ENCODE measurements around the gene NRG2. TPM values are rescaled to one million over a fixed set of nuclear protein-coding genes. Genes with fewer than 3 reads are reported as not detected.

Gene NRG2
- total RNA-seq, 1 experiment from 2014 or later = 0.91 TPM

DNA sequence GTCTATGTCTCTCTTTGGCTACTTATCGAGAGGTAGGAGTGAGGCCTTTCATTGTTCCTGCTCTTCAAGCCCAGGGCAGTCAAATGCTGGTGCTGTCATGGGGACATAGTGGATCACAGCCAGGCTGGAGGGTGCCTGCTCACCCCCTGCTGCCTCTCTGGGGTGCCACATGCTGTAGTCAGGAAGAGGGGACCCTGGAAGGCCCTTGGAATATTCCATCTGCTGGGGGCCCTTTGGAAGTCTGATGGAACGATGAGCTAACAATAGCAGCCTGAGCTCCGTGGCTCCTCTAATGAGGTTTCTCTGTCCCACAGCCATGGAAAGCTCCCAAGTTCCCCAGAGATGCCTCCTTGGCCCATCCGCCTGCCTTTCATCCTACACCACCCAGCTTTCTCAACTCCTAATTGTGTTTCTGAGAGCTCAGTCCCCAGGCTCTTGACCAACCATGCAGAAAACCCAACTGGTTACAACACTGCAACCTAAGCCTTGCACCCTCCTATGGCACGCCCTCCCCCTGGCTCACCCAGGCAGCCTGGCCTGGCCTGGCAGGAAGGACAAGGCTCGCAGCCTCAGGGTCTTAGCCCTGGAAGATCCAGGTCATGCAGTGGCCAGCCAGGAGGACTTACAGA is 91.7 kb downstream of the NRG2 start (continued):
- TF ChIP-seq, protein P1, sequence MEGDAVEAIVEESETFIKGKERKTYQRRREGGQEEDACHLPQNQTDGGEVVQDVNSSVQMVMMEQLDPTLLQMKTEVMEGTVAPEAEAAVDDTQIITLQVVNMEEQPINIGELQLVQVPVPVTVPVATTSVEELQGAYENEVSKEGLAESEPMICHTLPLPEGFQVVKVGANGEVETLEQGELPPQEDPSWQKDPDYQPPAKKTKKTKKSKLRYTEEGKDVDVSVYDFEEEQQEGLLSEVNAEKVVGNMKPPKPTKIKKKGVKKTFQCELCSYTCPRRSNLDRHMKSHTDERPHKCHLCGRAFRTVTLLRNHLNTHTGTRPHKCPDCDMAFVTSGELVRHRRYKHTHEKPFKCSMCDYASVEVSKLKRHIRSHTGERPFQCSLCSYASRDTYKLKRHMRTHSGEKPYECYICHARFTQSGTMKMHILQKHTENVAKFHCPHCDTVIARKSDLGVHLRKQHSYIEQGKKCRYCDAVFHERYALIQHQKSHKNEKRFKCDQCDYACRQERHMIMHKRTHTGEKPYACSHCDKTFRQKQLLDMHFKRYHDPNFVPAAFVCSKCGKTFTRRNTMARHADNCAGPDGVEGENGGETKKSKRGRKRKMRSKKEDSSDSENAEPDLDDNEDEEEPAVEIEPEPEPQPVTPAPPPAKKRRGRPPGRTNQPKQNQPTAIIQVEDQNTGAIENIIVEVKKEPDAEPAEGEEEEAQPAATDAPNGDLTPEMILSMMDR (IDR thresholded peaks at IDR 0.05 in 2 of 3, conservative IDR thresholded peaks at IDR 0.05 in 1 of 3; ENCODE audit: borderline replicate concordance in 1 of 3, insufficient read depth in 1 of 3, low read depth in 2 of 3, low read length in 2 of 3) = no peak

DNA sequence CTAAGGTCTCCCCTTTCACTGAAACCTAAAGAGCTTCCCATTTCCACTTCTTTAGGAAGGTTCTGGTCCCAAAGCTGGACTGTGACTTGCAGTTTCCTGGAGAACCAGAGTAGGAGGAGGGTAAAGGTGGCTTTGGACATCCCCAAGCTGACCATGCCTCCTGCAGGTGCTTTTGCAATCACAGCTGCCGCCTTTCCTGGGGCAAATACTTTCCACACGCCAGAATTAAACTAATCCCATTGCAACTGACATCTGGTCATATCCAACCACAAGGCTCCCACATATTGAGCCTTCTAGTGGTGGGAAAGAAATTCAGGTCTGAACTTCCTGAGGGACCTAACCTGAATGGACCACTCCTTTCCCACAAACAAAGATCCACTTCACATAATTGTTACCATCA is 92.7 kb downstream of the NRG2 start:
- BruUV-seq (replicated peaks) = no TSS peak
- H3K27me3 ChIP-seq (ENCODE audit: insufficient read depth, low read length) = peaks cover 28% of the 10 kb centered on the region
- no peak overlapping the region for H3K4me3 ChIP-seq (replicated peaks in 1 of 2; ENCODE audit: low read depth in 1 of 2, low read length in 2 of 2)
- H3K79me2 ChIP-seq (ENCODE audit: insufficient read depth, low read length) = no peaks in the 10 kb centered on the region
- H3K4me2 ChIP-seq (ENCODE audit: low read length) = no peak overlapping the region
- TF ChIP-seq POLR2A (IDR thresholded peaks at IDR 0.05; ENCODE audit: borderline replicate concordance, extremely low read depth, insufficient read depth, insufficient read length) (no peak), YY1 (IDR thresholded peaks at IDR 0.05; ENCODE audit: extremely low read depth, insufficient replicate concordance, low read depth, low read length) (no peak), JUND (IDR thresholded peaks at IDR 0.05) (no peak)
- H3K9ac ChIP-seq (ENCODE audit: low read length) = no peak overlapping the region
- no peaks in the 10 kb centered on the region for H4K20me1 ChIP-seq (ENCODE audit: insufficient read depth)
- ATAC-seq (no peak), DNase-seq (ENCODE audit: low read depth, low spot score) (no peak)
- peaks cover 0 to 5% of the 10 kb centered on the region in 2 experiments; a peak in 3 of 4 replicates for H3K4me1 ChIP-seq (ENCODE audit: control insufficient read depth in 1 of 2, insufficient read depth in 2 of 2, low read length in 2 of 2)
- ChIA-PET RAD21 (ENCODE audit: low non-redundant PET in 1 of 2, low total read pairs in 2 of 2, uncharacterized antibody in 2 of 2, unreplicated experiment in 2 of 2) (no interaction called here), POLR2A (no interaction called here), CTCF (interaction anchor here (1.0 kb wide), 1 partner anchor 19 kb away, joined by 5 read pairs; no protein-coding TSS in a partner anchor)
- H3K9me3 ChIP-seq (ENCODE audit: control insufficient read depth in 1 of 2, insufficient read depth in 1 of 2, low read depth in 1 of 2, low read length in 2 of 2) = no peaks in the 10 kb centered on the region
- no peaks in the 10 kb centered on the region for H3K36me3 ChIP-seq (ENCODE audit: control insufficient read depth in 1 of 2, insufficient read depth in 2 of 2, low read length in 2 of 2)
- no peak overlapping the region for H3K27ac ChIP-seq (ENCODE audit: low read depth, low read length)
- intact Hi-C loops (cut with micrococcal nuclease) = no loop called here
- no peak overlapping the region for H2AFZ ChIP-seq (ENCODE audit: low read depth, low read length, poor library complexity, severe bottlenecking)
- H3K9me2 ChIP-seq (ENCODE audit: insufficient read depth) = no peaks in the 10 kb centered on the region

DNA sequence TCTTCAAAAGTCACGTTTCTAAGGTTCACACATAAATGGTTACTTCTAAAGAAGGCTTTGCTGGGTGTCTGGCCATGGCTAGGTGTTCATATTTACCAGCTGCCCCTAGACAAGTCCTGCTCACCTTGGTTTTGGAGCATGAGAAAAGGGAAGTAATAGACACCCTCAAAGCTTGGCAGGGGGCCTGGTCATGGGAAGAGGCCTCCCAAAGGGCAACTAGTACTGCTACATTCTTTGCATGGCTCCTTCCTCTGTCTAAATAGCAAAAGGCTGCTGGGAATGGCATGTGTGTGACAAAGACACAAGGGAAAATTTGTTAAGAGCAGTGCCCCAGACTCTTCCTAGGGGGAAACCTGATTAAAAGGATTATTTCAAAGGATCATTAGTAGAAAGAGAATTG is 93.4 kb downstream of the NRG2 start:
- no peak overlapping the region for H3K9ac ChIP-seq (ENCODE audit: low read length)
- H3K4me1 ChIP-seq (ENCODE audit: control insufficient read depth in 1 of 2, insufficient read depth in 2 of 2, low read length in 2 of 2) = no peaks in the 10 kb centered on the region
- H3K36me3 ChIP-seq (ENCODE audit: control insufficient read depth in 1 of 2, insufficient read depth in 2 of 2, low read length in 2 of 2) = no peaks in the 10 kb centered on the region
- no peak overlapping the region for H2AFZ ChIP-seq (ENCODE audit: low read depth, low read length, poor library complexity, severe bottlenecking)
- no peak overlapping the region for H3K4me2 ChIP-seq (ENCODE audit: low read length)
- H3K4me3 ChIP-seq (replicated peaks in 1 of 2; ENCODE audit: low read depth in 1 of 2, low read length in 2 of 2) = no peak overlapping the region
- H3K79me2 ChIP-seq (ENCODE audit: insufficient read depth, low read length) = no peaks in the 10 kb centered on the region
- no peaks in the 10 kb centered on the region for H4K20me1 ChIP-seq (ENCODE audit: insufficient read depth)
- BruUV-seq (replicated peaks) = no TSS peak
- CTCF ChIA-PET = interaction anchor here (1.0 kb wide), 1 partner anchor 19 kb away, joined by 5 read pairs; no protein-coding TSS in a partner anchor
- POLR2A ChIA-PET = no interaction called here
- no peaks in the 10 kb centered on the region for H3K9me3 ChIP-seq (ENCODE audit: control insufficient read depth in 1 of 2, insufficient read depth in 1 of 2, low read depth in 1 of 2, low read length in 2 of 2)
- peaks cover 34% of the 10 kb centered on the region for H3K27me3 ChIP-seq (ENCODE audit: insufficient read depth, low read length)
- H3K27ac ChIP-seq (ENCODE audit: low read depth, low read length) = no peak overlapping the region
- intact Hi-C loops (cut with micrococcal nuclease) = no loop called here
- RAD21 ChIA-PET (ENCODE audit: low non-redundant PET in 1 of 2, low total read pairs in 2 of 2, uncharacterized antibody in 2 of 2, unreplicated experiment in 2 of 2) = no interaction called here
- ATAC-seq (no peak), DNase-seq (ENCODE audit: low read depth, low spot score) (no peak)
- H3K9me2 ChIP-seq (ENCODE audit: insufficient read depth) = no peaks in the 10 kb centered on the region
- TF ChIP-seq CBX3 (IDR thresholded peaks at IDR 0.05; ENCODE audit: low read depth) (no peak), RAD21 (IDR thresholded peaks at IDR 0.05; ENCODE audit: low read depth) (no peak), SP1 (IDR thresholded peaks at IDR 0.05; ENCODE audit: low read depth) (no peak), POLR2AphosphoS5 (IDR thresholded peaks at IDR 0.05; ENCODE audit: low read depth, low read length) (no peak), CEBPB (IDR thresholded peaks at IDR 0.05; ENCODE audit: low read depth) (no peak), EGR1 (IDR thresholded peaks at IDR 0.05; ENCODE audit: low read depth) (no peak), ELF1 (IDR thresholded peaks at IDR 0.05; ENCODE audit: borderline replicate concordance, low read depth) (no peak), YY1 (IDR thresholded peaks at IDR 0.05; ENCODE audit: extremely low read depth, insufficient replicate concordance, low read depth, low read length) (no peak), JUND (IDR thresholded peaks at IDR 0.05) (no peak), ZNF274 (IDR thresholded peaks at IDR 0.05; ENCODE audit: low read depth, low read length) (no peak), SIN3A (IDR thresholded peaks at IDR 0.05; ENCODE audit: low read depth) (no peak)
- TF ChIP-seq, protein P2, sequence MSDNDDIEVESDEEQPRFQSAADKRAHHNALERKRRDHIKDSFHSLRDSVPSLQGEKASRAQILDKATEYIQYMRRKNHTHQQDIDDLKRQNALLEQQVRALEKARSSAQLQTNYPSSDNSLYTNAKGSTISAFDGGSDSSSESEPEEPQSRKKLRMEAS (IDR thresholded peaks at IDR 0.05) = no peak
